IMR-90 (cell line): Measurements from ENCODE around the gene PDCD11. TPM values are rescaled to one million over a fixed set of nuclear protein-coding genes. Genes with fewer than 3 reads are reported as not detected.

ENCODE experiments used
- ATAC-seq: fragments of 200-7000 bp; cut with Tn5 transposase; 2 replicates; pipeline ENCODE4 v1.9.1; 2020; ENCODE audit warnings: low read depth, mild to moderate bottlenecking, moderate library complexity
- BruUV-seq: library from RNA; stranded (reverse); fragments of 400-500 nt; replicated peaks from 2 replicates; lab custom pipeline; 2021; lab: Mats Ljungman, UMichigan
- CTCF ChIA-PET: fragments of 300-600 bp; formaldehyde crosslinking; extraction: SDS; loops from one replicate; lab custom pipeline; 2021; ENCODE audit warnings: antibody characterized with exemption; lab: Yijun Ruan, JAX
- POLR2A ChIA-PET: fragments of 300-600 bp; sonication (Branson Sonifier 250); formaldehyde crosslinking; loops from one replicate; lab custom pipeline; 2022; ENCODE audit warnings: antibody characterized with exemption; ENCODE audit not compliant: unreplicated experiment; lab: Charles Lee
- DNase-seq: peaks from one replicate; pipeline ENCODE4 v3.0.0; 2013
- H2AFZ ChIP-seq: replicated peaks from 2 replicates; pipeline ENCODE3; 2013; ENCODE audit warnings: low read length, mild to moderate bottlenecking; ENCODE audit not compliant: poor library complexity
- H2AK5ac ChIP-seq: 2 replicates; pipeline ENCODE4 v1.6.1; 2013; ENCODE audit warnings: low read depth, low read length, inconsistent platforms
- H2AK9ac ChIP-seq: replicated peaks from 2 replicates; pipeline ENCODE3; 2013; ENCODE audit warnings: mild to moderate bottlenecking, low read depth, low read length, moderate library complexity; ENCODE audit not compliant: poor library complexity
- H2BK120ac ChIP-seq: 2 replicates; pipeline ENCODE4 v1.6.1; 2013; ENCODE audit warnings: low read depth, low read length, inconsistent platforms
- H2BK15ac ChIP-seq: 3 replicates; pipeline ENCODE4 v1.6.1; 2013; ENCODE audit warnings: low read depth, low read length, inconsistent platforms
- H2BK20ac ChIP-seq: 2 replicates; pipeline ENCODE4 v1.6.1; 2013; ENCODE audit warnings: low read depth, mild to moderate bottlenecking, inconsistent platforms, low read length, moderate library complexity
- H2BK5ac ChIP-seq: 2 replicates; pipeline ENCODE4 v1.6.1; 2013; ENCODE audit warnings: mild to moderate bottlenecking, low read depth, low read length, inconsistent platforms; ENCODE audit not compliant: poor library complexity, severe bottlenecking
- H3K14ac ChIP-seq: replicated peaks from 2 replicates; pipeline ENCODE4 v1.6.1; 2013; ENCODE audit warnings: low read depth, low read length, inconsistent platforms
- H3K18ac ChIP-seq: 2 replicates; pipeline ENCODE4 v1.6.1; 2013; ENCODE audit warnings: low read depth, low read length, control low read depth
- H3K23ac ChIP-seq: 2 replicates; pipeline ENCODE4 v1.6.1; 2013; ENCODE audit warnings: low read depth, low read length, inconsistent platforms
- H3K27ac ChIP-seq: 2 replicates; pipeline ENCODE4 v1.5.1; 2013; ENCODE audit warnings: mild to moderate bottlenecking, control low read depth, low read length; ENCODE audit not compliant: insufficient read depth
- H3K27me3 ChIP-seq: 2 replicates; pipeline ENCODE4 v1.6.1; 2013; ENCODE audit warnings: low read length; ENCODE audit not compliant: control insufficient read depth, insufficient read depth
- H3K36me3 ChIP-seq: 2 replicates; pipeline ENCODE4 v1.6.1; 2013; ENCODE audit warnings: low read length, mixed read lengths; ENCODE audit not compliant: control insufficient read depth, insufficient read depth
- H3K4ac ChIP-seq: 2 replicates; pipeline ENCODE4 v1.6.1; 2013; ENCODE audit warnings: low read depth, low read length, inconsistent platforms
- H3K4me1 ChIP-seq: 2 replicates; pipeline ENCODE4 v1.6.1; 2013; ENCODE audit warnings: low read length, mixed read lengths; ENCODE audit not compliant: control insufficient read depth, insufficient read depth
- H3K4me2 ChIP-seq: 2 replicates; pipeline ENCODE4 v1.6.1; 2013; ENCODE audit warnings: low read depth, mild to moderate bottlenecking, control low read depth, low read length, moderate library complexity
- H3K4me3 ChIP-seq: 2 replicates; pipeline ENCODE4 v1.5.1; 2013; ENCODE audit warnings: low read depth, mild to moderate bottlenecking, control low read depth, low read length, moderate library complexity; ENCODE audit not compliant: insufficient read depth
- H3K56ac ChIP-seq: 2 replicates; pipeline ENCODE4 v1.6.1; 2013; ENCODE audit warnings: low read length, inconsistent platforms; ENCODE audit not compliant: insufficient read depth; ENCODE audit errors: extremely low read depth
- H3K79me1 ChIP-seq, 2 experiments: 2 replicates each; pipeline ENCODE4 v1.6.1; 2013; ENCODE audit warnings: low read length in 2 of 2, inconsistent platforms in 1 of 2, low read depth in 1 of 2
- H3K9ac ChIP-seq: 2 replicates; pipeline ENCODE4 v1.6.1; 2013; ENCODE audit warnings: low read depth, low read length, control low read depth
- H3K9me1 ChIP-seq: 2 replicates; pipeline ENCODE4 v1.6.1; 2013; ENCODE audit warnings: low read length, inconsistent platforms; ENCODE audit not compliant: insufficient read depth
- H3K9me3 ChIP-seq: 2 replicates; pipeline ENCODE4 v1.6.1; 2013; ENCODE audit warnings: low read length; ENCODE audit not compliant: control insufficient read depth, insufficient read depth
- H4K20me1 ChIP-seq: 2 replicates; pipeline ENCODE4 v1.6.1; 2013; ENCODE audit warnings: low read length, inconsistent platforms; ENCODE audit not compliant: insufficient read depth
- H4K5ac ChIP-seq: 2 replicates; pipeline ENCODE4 v1.6.1; 2013; ENCODE audit warnings: mild to moderate bottlenecking, low read depth, low read length, control low read depth
- H4K8ac ChIP-seq, 2 experiments: 2 replicates each; pipeline ENCODE4 v1.6.1; 2013; ENCODE audit warnings: low read depth in 2 of 2, low read length in 2 of 2, control low read depth in 1 of 2, inconsistent platforms in 1 of 2
- H4K91ac ChIP-seq: 2 replicates; pipeline ENCODE4 v1.6.1; 2013; ENCODE audit warnings: low read depth, low read length, inconsistent platforms; ENCODE audit not compliant: insufficient read depth
- BHLHE40 ChIP-seq: fragments of 150-350 bp; IDR thresholded peaks from 2 replicates; pipeline ENCODE4 v1.6.1; 2016; ENCODE audit warnings: mild to moderate bottlenecking, low read depth, low read length
- CEBPB ChIP-seq: IDR thresholded peaks from 2 replicates; pipeline ENCODE4 v1.6.1; 2012; ENCODE audit warnings: low read depth, low read length, improper control_type of control experiment
- CHD1 ChIP-seq: IDR thresholded peaks from 2 replicates; pipeline ENCODE4 v1.6.1; 2012; ENCODE audit warnings: low read depth, low read length, improper control_type of control experiment
- CTCF ChIP-seq: conservative IDR thresholded peaks from 2 replicates; pipeline ENCODE4 v1.5.1; 2012; ENCODE audit warnings: mild to moderate bottlenecking, low read depth, low read length, improper control_type of control experiment
- FOS ChIP-seq: fragments of 150-350 bp; IDR thresholded peaks from 2 replicates; pipeline ENCODE4 v1.6.1; 2016; ENCODE audit warnings: low read depth, low read length
- MAFK ChIP-seq: IDR thresholded peaks from 2 replicates; pipeline ENCODE4 v1.6.1; 2012; ENCODE audit warnings: low read depth, low read length, improper control_type of control experiment
- MAZ ChIP-seq: IDR thresholded peaks from 2 replicates; pipeline ENCODE4 v1.6.1; 2012; ENCODE audit warnings: low read depth, mild to moderate bottlenecking, low read length, improper control_type of control experiment, moderate library complexity, borderline replicate concordance
- MXI1 ChIP-seq: IDR thresholded peaks from 2 replicates; pipeline ENCODE4 v1.6.1; 2012; ENCODE audit warnings: low read depth, mild to moderate bottlenecking, low read length, moderate library complexity, borderline replicate concordance
- NFE2L2 ChIP-seq: fragments of 150-350 bp; IDR thresholded peaks from 2 replicates; pipeline ENCODE4 v1.6.1; 2016; ENCODE audit warnings: low read depth, mild to moderate bottlenecking, low read length
- POLR2A ChIP-seq: IDR thresholded peaks from 2 replicates; pipeline ENCODE4 v1.6.1; 2012; ENCODE audit warnings: mild to moderate bottlenecking, low read depth, low read length
- RAD21 ChIP-seq: IDR thresholded peaks from 2 replicates; pipeline ENCODE4 v1.6.1; 2012; ENCODE audit warnings: low read length, improper control_type of control experiment
- RCOR1 ChIP-seq: IDR thresholded peaks from 2 replicates; pipeline ENCODE4 v1.6.1; 2012; ENCODE audit warnings: mild to moderate bottlenecking, low read length, improper control_type of control experiment; ENCODE audit not compliant: insufficient replicate concordance
- RFX5 ChIP-seq: IDR thresholded peaks from 2 replicates; pipeline ENCODE4 v1.8.0; 2012; ENCODE audit warnings: low read depth, mild to moderate bottlenecking, low read length, moderate library complexity
- SMC3 ChIP-seq: fragments of 150-350 bp; IDR thresholded peaks from 2 replicates; pipeline ENCODE4 v1.6.1; 2016; ENCODE audit warnings: low read depth, mild to moderate bottlenecking, antibody characterized with exemption, low read length, moderate library complexity
- WGBS, 2 experiments: methylation state at CpG; one replicate each; pipeline versions ENCODE4 v1.1.5 to v1.1.7; 2013; ENCODE audit warnings: missing lambda C conversion rate in 2 of 2; ENCODE audit not compliant: insufficient read length in 1 of 2; ENCODE audit errors: extremely low coverage in 2 of 2; 5-methylcytosine and 5-hydroxymethylcytosine counted together
- dilution Hi-C: fragments of 300-500 bp; cut with HindIII; formaldehyde crosslinking; loops from one replicate; pipeline ENCODE4 v1.14.3; 2018; ENCODE audit warnings: low sequenced_read_pairs; ENCODE audit not compliant: unreplicated experiment
- in situ Hi-C: fragments of 300-500 bp; cut with MboI; formaldehyde crosslinking; loops from 3 replicates; pipeline ENCODE4 v1.14.3; 2019; ENCODE audit warnings: low sequenced_read_pairs, inconsistent platforms, mixed read lengths
- intact Hi-C: fragments of 100-400 bp; cut with micrococcal nuclease; formaldehyde crosslinking; loops from 2 replicates; pipeline ENCODE4 v1.10.0; 2022
- polyA plus RNA-seq, 3 experiments: library from polyadenylated mRNA; depleted of rRNA; stranded (reverse); fragments of >200 nt; gene quantifications; 2 replicates each; pipeline ENCODE4 v1.2.3, GENCODE V29; 2012; ENCODE audit warnings: low replicate concordance in 1 of 3
- total RNA-seq: library from RNA; depleted of rRNA; stranded (reverse); fragments of >200 nt; gene quantifications from 2 replicates; pipeline ENCODE4 v1.2.3, GENCODE V29; 2012
- TF ChIP-seq, protein P1 (sequence below): fragments of 150-350 bp; IDR thresholded peaks from 2 replicates; pipeline ENCODE4 v1.6.1; 2016; ENCODE audit warnings: low read depth, mild to moderate bottlenecking, low read length, moderate library complexity, borderline replicate concordance
- TF ChIP-seq, protein P2 (sequence below): fragments of 150-350 bp; IDR thresholded peaks from 2 replicates; pipeline ENCODE4 v1.6.1; 2017; ENCODE audit warnings: mild to moderate bottlenecking, antibody characterized with exemption, low read length, low read depth

PDCD11 gene
- total and polyA plus RNA-seq, 2 of the 4 experiments (the other 2 are of a cell fraction), result 20.4 to 56.8 TPM

GRCh38 chr10:103463499-103463898, 67.1 kb downstream of the PDCD11 start:
- Histone ChIP-seq H2BK15ac (no peak overlapping the region), H2AFZ (no peak overlapping the region), H3K9ac (no peak overlapping the region), H3K27me3 (peaks cover 33% of the 10 kb centered on the region), H3K4me2 (no peak overlapping the region), H3K14ac (no peak overlapping the region), H3K9me1 (no peaks in the 10 kb centered on the region; the same call in 1 of the 2 replicates), H4K5ac (no peak overlapping the region), H3K56ac (no peak overlapping the region), H2BK120ac (no peak overlapping the region), H3K36me3 (no peaks in the 10 kb centered on the region), H3K27ac (no peak overlapping the region), H2BK20ac (no peak overlapping the region), H3K9me3 (no peaks in the 10 kb centered on the region), H3K79me1 (no peaks in the 10 kb centered on the region), H4K91ac (no peak overlapping the region), H3K4me1 (no peaks in the 10 kb centered on the region), H2AK9ac (no peak overlapping the region), H3K23ac (no peak overlapping the region), H4K20me1 (no peaks in the 10 kb centered on the region), H4K8ac (no peak overlapping the region), H3K4ac (no peak overlapping the region), H3K18ac (no peak overlapping the region), H3K4me3 (no peak overlapping the region), H2AK5ac (no peak overlapping the region), H2BK5ac (no peak overlapping the region)
- ChIA-PET CTCF (interaction anchor here (0.6 kb wide), 1 partner anchor 102 kb away, joined by 3 read pairs; no protein-coding TSS in a partner anchor), POLR2A (no interaction called here)
- no TSS peak for BruUV-seq
- TF ChIP-seq CTCF (no peak), CEBPB (no peak), RFX5 (no peak), MXI1 (no peak), MAFK (no peak), RCOR1 (no peak), POLR2A (no peak), SMC3 (no peak), BHLHE40 (no peak), NFE2L2 (no peak), MAZ (no peak), FOS (no peak), RAD21 (no peak), CHD1 (no peak)
- TF ChIP-seq, protein P1, sequence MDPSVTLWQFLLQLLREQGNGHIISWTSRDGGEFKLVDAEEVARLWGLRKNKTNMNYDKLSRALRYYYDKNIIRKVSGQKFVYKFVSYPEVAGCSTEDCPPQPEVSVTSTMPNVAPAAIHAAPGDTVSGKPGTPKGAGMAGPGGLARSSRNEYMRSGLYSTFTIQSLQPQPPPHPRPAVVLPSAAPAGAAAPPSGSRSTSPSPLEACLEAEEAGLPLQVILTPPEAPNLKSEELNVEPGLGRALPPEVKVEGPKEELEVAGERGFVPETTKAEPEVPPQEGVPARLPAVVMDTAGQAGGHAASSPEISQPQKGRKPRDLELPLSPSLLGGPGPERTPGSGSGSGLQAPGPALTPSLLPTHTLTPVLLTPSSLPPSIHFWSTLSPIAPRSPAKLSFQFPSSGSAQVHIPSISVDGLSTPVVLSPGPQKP, result no peak
- TF ChIP-seq, protein P2, sequence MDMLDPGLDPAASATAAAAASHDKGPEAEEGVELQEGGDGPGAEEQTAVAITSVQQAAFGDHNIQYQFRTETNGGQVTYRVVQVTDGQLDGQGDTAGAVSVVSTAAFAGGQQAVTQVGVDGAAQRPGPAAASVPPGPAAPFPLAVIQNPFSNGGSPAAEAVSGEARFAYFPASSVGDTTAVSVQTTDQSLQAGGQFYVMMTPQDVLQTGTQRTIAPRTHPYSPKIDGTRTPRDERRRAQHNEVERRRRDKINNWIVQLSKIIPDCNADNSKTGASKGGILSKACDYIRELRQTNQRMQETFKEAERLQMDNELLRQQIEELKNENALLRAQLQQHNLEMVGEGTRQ, result no peak
- intact Hi-C loops (no loop called here), dilution Hi-C loops (no loop called here), in situ Hi-C loops (no loop called here)
- ATAC-seq (peak; percentile 46), DNase-seq (no peak)
- WGBS, 2 experiments, result no CpG with 5 or more reads among the region's 4 CpGs
